Left lung (tissue), 10 donors: ENCODE measurements around the gene DENND5B. TPM values are rescaled to one million over a fixed set of nuclear protein-coding genes. Genes with fewer than 3 reads are reported as not detected.

Source experiments
- ATAC-seq: fragments of 200-7000 bp; cut with Tn5 transposase; one replicate; pipeline ENCODE4 v1.9.1; 2020; ENCODE audit warnings: moderate library complexity
- DNase-seq, 4 donors: peaks; one replicate each; pipeline ENCODE4 v3.0.0-alpha.2; 2013 to 2020
- H3K27ac ChIP-seq, 2 donors: fragments of 200-600 bp; sonication (generic) in 1 of 2; one replicate each; pipeline versions ENCODE4 v1.5.0 to v1.8.0; 2020 to 2021
- H3K27me3 ChIP-seq, 2 donors: fragments of 200-600 bp; sonication (generic) in 1 of 2; one replicate each; pipeline versions ENCODE4 v1.5.0 to v1.8.0; 2020 to 2021
- H3K36me3 ChIP-seq, 2 donors: fragments of 200-600 bp; sonication (generic) in 1 of 2; one replicate each; pipeline versions ENCODE4 v1.5.0 to v1.8.0; 2020 to 2021
- H3K4me1 ChIP-seq, 2 donors: fragments of 200-600 bp; one replicate each; pipeline ENCODE4 v1.8.0; 2021
- H3K4me3 ChIP-seq, 2 donors: fragments of 200-600 bp; sonication (generic) in 1 of 2; one replicate each; pipeline versions ENCODE4 v1.5.0 to v1.8.0; 2020 to 2021; ENCODE audit warnings: mild to moderate bottlenecking in 1 of 2
- H3K9me3 ChIP-seq, 2 donors: fragments of 200-600 bp; sonication (generic) in 1 of 2; one replicate each; pipeline versions ENCODE4 v1.5.0 to v1.8.0; 2020 to 2021
- CTCF ChIP-seq, 2 donors: fragments of 200-600 bp; sonication (generic) in 1 of 2; IDR thresholded peaks; one replicate each; pipeline versions ENCODE4 v1.5.0 to v1.8.0; 2021; ENCODE audit warnings: antibody characterized with exemption in 2 of 2
- intact Hi-C, 2 donors: fragments of 100-400 bp; cut with DNase I; formaldehyde crosslinking; loops; one replicate each; pipeline versions ENCODE4 v1.11.2 to v1.14.2; 2022
- polyA plus RNA-seq, 6 donors: library from polyadenylated mRNA; unstranded; fragments of 120-200 nt; gene quantifications; one replicate each; pipeline ENCODE4 v1.2.1, GENCODE V29; 2013; ENCODE audit not compliant: insufficient read length in 6 of 6
- total RNA-seq, 2 donors: library from RNA; stranded (reverse); fragmentation: NEBNext Ultra II Directional; extraction: Animal tissue kit (Norgen Biotek cat#: 25700); gene quantifications; one replicate each; pipeline ENCODE4 v1.2.1, GENCODE V29; 2021
- donor health status: DM: no; HTN: yes; CAD: no.
- donor health status: DM: no; HTN: no; CAD: no.

Gene DENND5B
- total and polyA plus RNA-seq, 8 donors: 4.4 to 11.3 (median 8.7) TPM

GRCh38 chr12:31510034-31510433, 80.9 kb downstream of the DENND5B start:
- Histone ChIP-seq H3K4me1 (no peaks in the 10 kb centered on the region), H3K27ac (no peak overlapping the region), H3K9me3 (peaks cover 0 to 2% of the 10 kb centered on the region in 2 donors), H3K27me3 (no peaks in the 10 kb centered on the region), H3K36me3 (no peaks in the 10 kb centered on the region), H3K4me3 (no peak overlapping the region)
- ATAC-seq: no peak
- intact Hi-C loops: no loop called here
- TF ChIP-seq CTCF (IDR thresholded peaks at IDR 0.05): no peak
- DNase-seq: no peak

- Histone ChIP-seq H3K27ac (no peak overlapping the region), H3K36me3 (no peaks in the 10 kb centered on the region), H3K9me3 (peaks cover 0 to 6% of the 10 kb centered on the region in 2 donors), H3K4me1 (no peaks in the 10 kb centered on the region), H3K27me3 (no peaks in the 10 kb centered on the region), H3K4me3 (no peak overlapping the region)
- no peak for DNase-seq
- TF ChIP-seq CTCF (IDR thresholded peaks at IDR 0.05): no peak
- intact Hi-C loops: no loop called here
- ATAC-seq: no peak
Observed at GRCh38 chr12:31508436-31509150, 82.3 kb downstream of the DENND5B start.

GRCh38 chr12:31507966-31508365, 83.0 kb downstream of the DENND5B start:
- Histone ChIP-seq H3K4me3 (no peak overlapping the region), H3K36me3 (no peaks in the 10 kb centered on the region), H3K9me3 (peaks cover 0 to 6% of the 10 kb centered on the region in 2 donors), H3K4me1 (no peaks in the 10 kb centered on the region), H3K27ac (no peak overlapping the region), H3K27me3 (no peaks in the 10 kb centered on the region)
- intact Hi-C loops: no loop called here
- no peak for DNase-seq
- no peak for TF ChIP-seq CTCF (IDR thresholded peaks at IDR 0.05)
- no peak for ATAC-seq

GRCh38 chr12:31506515-31507306, 84.2 kb downstream of the DENND5B start:
- H3K9me3 ChIP-seq: peaks cover 0 to 6% of the 10 kb centered on the region in 2 donors
- no peak for ATAC-seq

More at GRCh38 chr12:31506515-31507306, 84.2 kb downstream of the DENND5B start:
- Histone ChIP-seq H3K36me3 (no peaks in the 10 kb centered on the region), H3K4me1 (no peaks in the 10 kb centered on the region), H3K27me3 (no peaks in the 10 kb centered on the region), H3K27ac (no peak overlapping the region), H3K4me3 (no peak overlapping the region)
- intact Hi-C loops: no loop called here
- no peak for TF ChIP-seq CTCF (IDR thresholded peaks at IDR 0.05)
- DNase-seq: no peak
